Measurements from ENCODE around the gene HS6ST2. TPM values are rescaled to one million over a fixed set of nuclear protein-coding genes. Genes with fewer than 3 reads are reported as not detected.

The HS6ST2 gene
- total RNA-seq, 1 experiment from 2014 or later: 8.1 TPM

- Mint-ChIP-seq H3K27ac (no peak overlapping the region), H3K9me3 (no peaks in the 10 kb centered on the region), H3K36me3 (no peaks in the 10 kb centered on the region), H3K27me3 (ENCODE audit: low read depth) (no peaks in the 10 kb centered on the region), H3K4me1 (no peaks in the 10 kb centered on the region; the same call in 1 of the 2 replicates), H3K4me3 (no peak overlapping the region)
- no peak for ATAC-seq
- no peak for DNase-seq (ENCODE audit: low spot score)
- no peak for TF ChIP-seq ETV6 (CRISPR knock-in tag; IDR thresholded peaks at IDR 0.05)
- no peak for TF ChIP-seq CDX4 (CRISPR knock-in tag; IDR thresholded peaks at IDR 0.05; ENCODE audit: borderline replicate concordance)
- no peak for TF ChIP-seq ZNF532 (CRISPR knock-in tag; IDR thresholded peaks at IDR 0.05; ENCODE audit: borderline replicate concordance)
- no peak for TF ChIP-seq ZNF281 (CRISPR knock-in tag; IDR thresholded peaks at IDR 0.05)
- TF ChIP-seq E2F1 (CRISPR knock-in tag; IDR thresholded peaks at IDR 0.05): no peak
- no peak for TF ChIP-seq ZMAT4 (CRISPR knock-in tag; IDR thresholded peaks at IDR 0.05)
- no peak for TF ChIP-seq SMAD3 (CRISPR knock-in tag; IDR thresholded peaks at IDR 0.05; ENCODE audit: borderline replicate concordance)
- TF ChIP-seq IRF2 (CRISPR knock-in tag; IDR thresholded peaks at IDR 0.05; ENCODE audit: borderline replicate concordance, low read depth): no peak
- TF ChIP-seq RELA (CRISPR knock-in tag; IDR thresholded peaks at IDR 0.05; ENCODE audit: borderline replicate concordance): no peak
- no peak for TF ChIP-seq ZSCAN18 (CRISPR knock-in tag; IDR thresholded peaks at IDR 0.05)
- no peak for TF ChIP-seq HMGA2 (CRISPR knock-in tag; IDR thresholded peaks at IDR 0.05)
- no peak for TF ChIP-seq ZNF138 (CRISPR knock-in tag; conservative IDR thresholded peaks at IDR 0.05)
- no peak for TF ChIP-seq CBFB (CRISPR knock-in tag; IDR thresholded peaks at IDR 0.05; ENCODE audit: low read depth)
- TF ChIP-seq ZBTB43 (CRISPR knock-in tag; IDR thresholded peaks at IDR 0.05): no peak
- TF ChIP-seq ZNF425 (CRISPR knock-in tag; conservative IDR thresholded peaks at IDR 0.05): no peak
- no peak for TF ChIP-seq ZNF423 (CRISPR knock-in tag; IDR thresholded peaks at IDR 0.05)
- no peak for TF ChIP-seq ZNF121 (CRISPR knock-in tag; IDR thresholded peaks at IDR 0.05)
- no peak for TF ChIP-seq ERG (CRISPR knock-in tag; IDR thresholded peaks at IDR 0.05)
- ChIA-PET CTCF (interaction anchor here (1.2 kb wide), 1 partner anchor 303 kb away, joined by 3 read pairs; no protein-coding TSS in a partner anchor), POLR2A (interaction anchor here (0.5 kb wide), 1 partner anchor 333 kb away, joined by 3 read pairs; no protein-coding TSS in a partner anchor)
These were observed 363.4 kb downstream of the HS6ST2 start for GRCh38 chrX:132594999-132595398.

All from WTC11 (cell line).